Coronary artery (tissue), 2 donors: ENCODE measurements around the gene ZNF316.
"Not testable (repeated sequence)": the region's sequence is repeated elsewhere in the genome, so short reads cannot be mapped to it uniquely, and the experiment has no call there.

ENCODE experiments used
- DNase-seq: peaks from one replicate; pipeline ENCODE4 v3.0.0-alpha.2; 2017; ENCODE audit warnings: low spot score
- H3K27ac ChIP-seq, 2 donors: fragments of 200-600 bp; sonication (generic); one replicate each; pipeline ENCODE4 v1.5.1; 2016 to 2019
- H3K4me3 ChIP-seq: fragments of 200-600 bp; sonication (generic); 2 replicates; pipeline ENCODE4 v1.5.1; 2016; ENCODE audit warnings: mild to moderate bottlenecking, moderate library complexity
- TF ChIP-seq, protein P1 (sequence below): fragments of 200-600 bp; sonication (generic); IDR thresholded peaks from one replicate; pipeline ENCODE4 v1.5.1; 2019; ENCODE audit warnings: antibody characterized with exemption

ZNF316 gene

DNA sequence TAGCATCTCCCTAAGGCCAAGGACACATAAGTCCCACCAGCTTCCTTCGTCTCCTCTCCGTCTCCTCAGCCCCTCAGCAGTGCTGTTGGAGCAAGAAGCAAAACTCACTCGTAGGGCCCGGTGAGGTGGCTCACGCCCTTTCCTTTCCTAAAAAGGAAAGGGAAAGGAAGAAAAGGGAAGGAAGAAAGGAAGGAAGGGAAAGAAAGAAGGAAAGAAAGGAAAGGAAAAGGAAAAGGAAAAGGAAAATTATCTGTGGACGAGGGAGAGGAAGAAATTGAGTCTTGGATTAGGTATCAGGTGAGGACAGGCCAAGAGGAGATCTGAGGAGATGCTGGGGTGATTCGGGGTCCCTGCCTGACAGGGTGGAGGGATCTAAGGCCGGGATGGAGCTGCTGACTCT is 3.1 kb upstream of the ZNF316 start:
- TF ChIP-seq, protein P1, sequence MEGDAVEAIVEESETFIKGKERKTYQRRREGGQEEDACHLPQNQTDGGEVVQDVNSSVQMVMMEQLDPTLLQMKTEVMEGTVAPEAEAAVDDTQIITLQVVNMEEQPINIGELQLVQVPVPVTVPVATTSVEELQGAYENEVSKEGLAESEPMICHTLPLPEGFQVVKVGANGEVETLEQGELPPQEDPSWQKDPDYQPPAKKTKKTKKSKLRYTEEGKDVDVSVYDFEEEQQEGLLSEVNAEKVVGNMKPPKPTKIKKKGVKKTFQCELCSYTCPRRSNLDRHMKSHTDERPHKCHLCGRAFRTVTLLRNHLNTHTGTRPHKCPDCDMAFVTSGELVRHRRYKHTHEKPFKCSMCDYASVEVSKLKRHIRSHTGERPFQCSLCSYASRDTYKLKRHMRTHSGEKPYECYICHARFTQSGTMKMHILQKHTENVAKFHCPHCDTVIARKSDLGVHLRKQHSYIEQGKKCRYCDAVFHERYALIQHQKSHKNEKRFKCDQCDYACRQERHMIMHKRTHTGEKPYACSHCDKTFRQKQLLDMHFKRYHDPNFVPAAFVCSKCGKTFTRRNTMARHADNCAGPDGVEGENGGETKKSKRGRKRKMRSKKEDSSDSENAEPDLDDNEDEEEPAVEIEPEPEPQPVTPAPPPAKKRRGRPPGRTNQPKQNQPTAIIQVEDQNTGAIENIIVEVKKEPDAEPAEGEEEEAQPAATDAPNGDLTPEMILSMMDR, result no peak
- no peak overlapping the region for H3K27ac ChIP-seq
- DNase-seq, result no peak
- no peak overlapping the region for H3K4me3 ChIP-seq

GRCh38 chr7:6634971-6635370 is 2.1 kb upstream of the ZNF316 start:
- DNase-seq, H3K4me3 ChIP-seq, H3K27ac ChIP-seq: not testable (repeated sequence)

DNA sequence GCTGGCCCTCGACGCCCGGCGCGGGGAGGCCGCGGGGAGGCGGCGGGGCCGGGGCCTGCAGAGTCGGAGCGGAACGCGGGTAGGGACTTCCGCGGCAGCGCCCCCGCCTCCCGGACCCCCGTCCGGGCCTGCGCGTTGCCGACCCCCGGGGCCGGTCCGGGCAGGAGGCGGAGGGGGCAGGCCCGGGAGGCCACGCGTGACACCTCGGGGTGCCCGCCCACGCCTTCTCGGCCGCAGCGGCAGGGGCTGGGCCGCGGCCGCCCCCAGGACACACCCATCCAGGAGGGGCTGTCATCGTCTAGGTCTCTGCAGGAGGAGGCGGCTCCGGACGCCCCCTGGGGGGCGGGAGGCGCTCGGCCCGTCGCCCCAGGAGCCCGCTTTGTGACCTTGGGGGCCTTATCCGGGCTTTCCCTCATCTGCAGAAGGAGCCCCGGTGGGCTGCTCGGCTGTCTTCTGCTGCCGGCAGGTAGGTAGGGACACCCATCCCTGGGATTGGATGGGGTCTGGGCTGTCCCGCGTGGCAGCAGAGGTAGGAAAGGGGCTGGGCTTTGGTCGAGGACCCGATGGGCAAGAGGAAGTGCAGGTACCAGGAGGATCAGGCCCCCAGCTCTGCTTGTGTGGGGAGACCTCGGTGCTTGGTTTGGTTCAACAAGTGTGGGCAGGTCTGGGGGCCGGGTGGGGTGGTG is 569 bp downstream of the ZNF316 start:
- DNase-seq, result no peak
- Histone ChIP-seq H3K4me3 (peak overlapping the region; percentile 100), H3K27ac (peak overlapping the region; percentile 45 to 93)
- TF ChIP-seq, protein P1, result no peak

GRCh38 chr7:6639032-6639431 is 1.9 kb downstream of the ZNF316 start:
- DNase-seq, result no peak
- TF ChIP-seq, protein P1, result no peak
- no peak overlapping the region for H3K27ac ChIP-seq
- H3K4me3 ChIP-seq, result peak overlapping the region; percentile 100

DNA sequence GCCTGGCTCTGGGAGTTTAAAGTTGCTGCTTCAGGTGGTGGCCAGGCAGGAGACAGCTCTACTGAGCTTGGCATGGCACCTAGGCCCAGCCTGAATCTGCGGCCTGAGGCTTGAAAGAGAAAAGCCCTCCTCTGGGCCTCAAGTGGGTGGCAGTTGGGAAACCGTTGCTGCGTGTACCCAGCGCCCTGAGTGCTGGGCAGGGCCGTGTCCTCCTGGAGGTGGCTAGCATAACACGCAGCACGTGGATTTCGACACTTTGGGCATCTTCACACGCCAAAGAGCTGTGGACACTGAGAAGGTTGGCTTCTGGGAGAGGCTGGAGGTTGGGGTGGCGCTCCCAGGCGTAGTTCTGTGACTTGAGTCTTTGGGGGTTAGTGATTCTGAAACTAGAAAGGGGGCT is 2.5 kb downstream of the ZNF316 start:
- DNase-seq, result no peak
- Histone ChIP-seq H3K4me3 (no peak overlapping the region), H3K27ac (no peak overlapping the region)
- TF ChIP-seq, protein P1, result no peak

DNA sequence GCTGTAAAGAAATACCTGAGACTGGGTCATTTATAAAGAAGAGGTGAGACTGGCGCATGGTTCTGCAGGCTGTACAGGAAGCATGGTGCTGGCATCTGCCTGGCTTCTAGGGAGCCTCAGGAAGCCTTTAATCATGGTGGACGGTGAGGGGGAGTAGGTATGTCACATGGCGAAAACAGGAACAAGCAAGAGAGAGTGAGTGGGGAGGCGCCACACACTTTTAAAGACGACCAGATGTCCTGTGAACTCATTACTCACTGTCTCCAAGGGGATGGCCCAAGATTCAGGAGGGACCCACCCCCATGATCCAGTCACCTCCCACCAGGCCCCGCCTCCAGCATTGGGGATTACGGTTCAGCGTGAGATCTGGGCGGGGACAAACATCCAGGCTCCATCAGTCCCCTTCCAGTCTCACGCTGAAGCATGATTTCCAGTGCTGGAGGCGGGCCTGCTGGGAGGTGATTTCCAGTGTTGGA is 3.2 kb downstream of the ZNF316 start:
- no peak overlapping the region for H3K27ac ChIP-seq
- DNase-seq, result no peak
- no peak overlapping the region for H3K4me3 ChIP-seq
- TF ChIP-seq, protein P1, result no peak

GRCh38 chr7:6641305-6642035 is 4.4 kb downstream of the ZNF316 start:
- TF ChIP-seq, protein P1, result no peak
- Histone ChIP-seq H3K27ac (no peak overlapping the region), H3K4me3 (no peak overlapping the region)
- no peak for DNase-seq
